OCI-LY7 (cell line): ENCODE measurements around the gene PATJ. TPM values are rescaled to one million over a fixed set of nuclear protein-coding genes. Genes with fewer than 3 reads are reported as not detected.

Experiments
- BruUV-seq: library from RNA; stranded (reverse); fragments of 400-500 nt; replicated peaks from 2 replicates; lab custom pipeline; 2021; lab: Mats Ljungman, UMichigan
- CTCF ChIA-PET: fragments of 300-600 bp; sonication (Branson Sonifier 250); formaldehyde crosslinking; loops from one replicate; lab custom pipeline; 2022; ENCODE audit warnings: antibody characterized with exemption; ENCODE audit not compliant: unreplicated experiment; lab: Charles Lee
- POLR2A ChIA-PET: fragments of 300-600 bp; sonication (Branson Sonifier 250); formaldehyde crosslinking; loops from one replicate; lab custom pipeline; 2022; ENCODE audit warnings: antibody characterized with exemption; lab: Charles Lee
- DNase-seq: peaks from one replicate; pipeline ENCODE4 v3.0.0-alpha.2; 2015; ENCODE audit warnings: low spot score
- H2AFZ ChIP-seq: fragments of 200-600 bp; sonication (generic), shearing (Covaris generic); 2 replicates; pipeline ENCODE4 v1.6.1; 2014; ENCODE audit warnings: mild to moderate bottlenecking, antibody characterized with exemption, low read length, moderate library complexity
- H3K27ac ChIP-seq: fragments of 200-600 bp; sonication (generic); 2 replicates; pipeline ENCODE4 v1.5.1; 2014; ENCODE audit warnings: mixed run types, low read depth, mild to moderate bottlenecking, moderate library complexity, low read length, inconsistent platforms; ENCODE audit not compliant: poor library complexity, severe bottlenecking
- H3K36me3 ChIP-seq: fragments of 200-600 bp; sonication (generic); 2 replicates; pipeline ENCODE4 v1.6.1; 2014; ENCODE audit warnings: mild to moderate bottlenecking, antibody characterized with exemption, low read length, moderate library complexity, mixed read lengths; ENCODE audit not compliant: insufficient read depth
- H3K4me1 ChIP-seq: fragments of 200-600 bp; sonication (generic); 2 replicates; pipeline ENCODE4 v1.5.1; 2014; ENCODE audit warnings: mild to moderate bottlenecking, low read length; ENCODE audit not compliant: insufficient read depth, poor library complexity, severe bottlenecking
- H3K4me2 ChIP-seq: fragments of 200-600 bp; sonication (generic); 2 replicates; pipeline ENCODE4 v1.6.1; 2014; ENCODE audit warnings: mild to moderate bottlenecking, low read length
- H3K4me3 ChIP-seq: fragments of 200-600 bp; sonication (generic); 2 replicates; pipeline ENCODE4 v1.5.1; 2014; ENCODE audit warnings: mild to moderate bottlenecking, low read depth, low read length; ENCODE audit not compliant: poor library complexity, severe bottlenecking
- H3K79me2 ChIP-seq: fragments of 200-600 bp; sonication (generic); 2 replicates; pipeline ENCODE4 v1.6.1; 2016; ENCODE audit warnings: low read depth, mild to moderate bottlenecking, low read length, moderate library complexity, mixed read lengths; ENCODE audit not compliant: insufficient read depth
- H3K9me2 ChIP-seq: fragments of 200-600 bp; sonication (generic); 2 replicates; pipeline ENCODE4 v1.6.1; 2016; ENCODE audit warnings: mild to moderate bottlenecking, low read length, mixed read lengths; ENCODE audit not compliant: insufficient read depth
- H3K9me3 ChIP-seq: fragments of 200-600 bp; sonication (generic); 2 replicates; pipeline ENCODE4 v1.6.1; 2014; ENCODE audit warnings: mild to moderate bottlenecking, mixed run types, low read length, mixed read lengths
- H4K20me1 ChIP-seq: fragments of 200-600 bp; sonication (generic); 2 replicates; pipeline ENCODE4 v1.6.1; 2014; ENCODE audit warnings: mild to moderate bottlenecking, antibody characterized with exemption, low read length, moderate library complexity, mixed read lengths; ENCODE audit not compliant: insufficient read depth
- CTCF ChIP-seq: fragments of 200-600 bp; sonication (generic); conservative IDR thresholded peaks from 2 replicates; pipeline ENCODE4 v1.5.1; 2014; ENCODE audit warnings: mild to moderate bottlenecking, antibody characterized with exemption, low read length, moderate library complexity, mixed read lengths
- EZH2phosphoT487 ChIP-seq: fragments of 200-600 bp; sonication (generic); IDR thresholded peaks from 2 replicates; pipeline ENCODE4 v1.6.1; 2018; ENCODE audit warnings: low read depth, borderline replicate concordance, mild to moderate bottlenecking, mixed run types, antibody characterized with exemption, low read length, moderate library complexity, mixed read lengths
- intact Hi-C: fragments of 100-400 bp; cut with micrococcal nuclease; formaldehyde crosslinking; loops from one replicate; pipeline ENCODE4 v1.10.0; 2022; ENCODE audit not compliant: unreplicated experiment
- total RNA-seq, 2 experiments: library from RNA; depleted of rRNA in 1 of 2; stranded (reverse); fragments of >200 nt in 1 of 2; shearing (Covaris generic) in 1 of 2; gene quantifications; 2 replicates each; pipeline ENCODE4 v1.2.3, GENCODE V29; 2014 to 2022

PATJ gene
- total RNA-seq, 2 experiments from 2014 or later: 0.95 to 4.0 TPM

DNA sequence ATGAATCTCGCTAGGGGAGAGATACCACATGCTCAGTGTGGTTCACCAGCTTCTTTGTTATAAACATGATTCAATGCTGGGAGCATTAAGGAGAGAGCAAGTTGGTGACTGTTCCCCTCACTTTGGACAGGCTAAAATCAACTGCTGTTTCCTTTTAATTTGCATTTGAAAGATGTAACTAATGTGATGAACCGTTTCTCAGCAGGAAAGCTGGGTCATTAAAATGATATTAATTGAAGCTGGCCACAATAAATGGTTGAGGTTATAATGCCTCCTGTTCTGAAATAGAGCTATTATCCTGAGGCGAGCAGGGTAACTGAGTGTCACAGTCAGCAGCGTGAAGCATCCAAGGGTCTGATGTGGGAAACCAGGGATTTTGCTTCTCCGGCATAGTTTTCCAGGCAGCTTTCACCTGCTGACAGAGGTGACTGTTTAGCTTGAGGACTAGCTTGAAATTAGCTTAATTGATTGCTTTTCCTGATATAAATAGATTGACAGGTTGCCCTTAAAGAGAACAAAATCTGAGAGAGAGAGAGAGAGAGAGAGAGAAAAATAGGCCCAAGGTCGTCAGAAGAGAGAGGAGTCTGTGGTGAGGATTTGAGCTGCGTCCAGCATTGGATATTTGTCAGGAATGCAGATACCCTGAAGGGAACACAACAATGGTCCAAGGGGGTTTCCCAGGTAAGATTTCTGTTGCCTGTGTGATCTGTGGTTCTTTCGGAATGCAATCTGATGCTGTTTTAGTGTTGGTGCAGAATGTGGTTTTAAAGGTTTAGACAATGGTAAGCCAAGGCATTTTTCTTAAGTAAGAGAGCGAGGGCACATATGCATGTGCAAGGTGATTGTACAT lies 209.7 kb downstream of the PATJ start:
- POLR2A ChIA-PET: no interaction called here
- no peak for TF ChIP-seq CTCF
- no peak for TF ChIP-seq EZH2phosphoT487

GRCh38 chr1:61952675-61953074 lies 210.4 kb downstream of the PATJ start:
- no peaks in the 10 kb centered on the region for H3K9me3 ChIP-seq
- no peaks in the 10 kb centered on the region for H4K20me1 ChIP-seq
- CTCF ChIA-PET: no interaction called here
- no peak overlapping the region for H3K4me2 ChIP-seq
- H3K4me3 ChIP-seq: no peak overlapping the region
- H3K9me2 ChIP-seq: no peaks in the 10 kb centered on the region
- DNase-seq: no peak
- intact Hi-C loops: no loop called here
- no peak overlapping the region for H2AFZ ChIP-seq
- H3K4me1 ChIP-seq: no peaks in the 10 kb centered on the region
- POLR2A ChIA-PET: interaction anchor here (0.6 to 0.8 kb wide), 2 partner anchors 11 to 21 kb away, joined by 3 read pairs; no protein-coding TSS in a partner anchor
- BruUV-seq: no TSS peak
- no peaks in the 10 kb centered on the region for H3K79me2 ChIP-seq
- no peaks in the 10 kb centered on the region for H3K36me3 ChIP-seq
- no peak for TF ChIP-seq EZH2phosphoT487
- H3K27ac ChIP-seq: no peak overlapping the region

More for the DNA sequence above, 209.7 kb downstream of the PATJ start:
- H3K4me3 ChIP-seq: no peak overlapping the region
- no peaks in the 10 kb centered on the region for H4K20me1 ChIP-seq
- no peaks in the 10 kb centered on the region for H3K9me3 ChIP-seq
- H2AFZ ChIP-seq: no peak overlapping the region
- no peak overlapping the region for H3K27ac ChIP-seq
- H3K36me3 ChIP-seq: no peaks in the 10 kb centered on the region
- BruUV-seq: no TSS peak
- H3K9me2 ChIP-seq: no peaks in the 10 kb centered on the region
- CTCF ChIA-PET: no interaction called here
- no peak overlapping the region for H3K4me2 ChIP-seq
- intact Hi-C loops: no loop called here
- no peaks in the 10 kb centered on the region for H3K79me2 ChIP-seq
- no peaks in the 10 kb centered on the region for H3K4me1 ChIP-seq
- DNase-seq: no peak

DNA sequence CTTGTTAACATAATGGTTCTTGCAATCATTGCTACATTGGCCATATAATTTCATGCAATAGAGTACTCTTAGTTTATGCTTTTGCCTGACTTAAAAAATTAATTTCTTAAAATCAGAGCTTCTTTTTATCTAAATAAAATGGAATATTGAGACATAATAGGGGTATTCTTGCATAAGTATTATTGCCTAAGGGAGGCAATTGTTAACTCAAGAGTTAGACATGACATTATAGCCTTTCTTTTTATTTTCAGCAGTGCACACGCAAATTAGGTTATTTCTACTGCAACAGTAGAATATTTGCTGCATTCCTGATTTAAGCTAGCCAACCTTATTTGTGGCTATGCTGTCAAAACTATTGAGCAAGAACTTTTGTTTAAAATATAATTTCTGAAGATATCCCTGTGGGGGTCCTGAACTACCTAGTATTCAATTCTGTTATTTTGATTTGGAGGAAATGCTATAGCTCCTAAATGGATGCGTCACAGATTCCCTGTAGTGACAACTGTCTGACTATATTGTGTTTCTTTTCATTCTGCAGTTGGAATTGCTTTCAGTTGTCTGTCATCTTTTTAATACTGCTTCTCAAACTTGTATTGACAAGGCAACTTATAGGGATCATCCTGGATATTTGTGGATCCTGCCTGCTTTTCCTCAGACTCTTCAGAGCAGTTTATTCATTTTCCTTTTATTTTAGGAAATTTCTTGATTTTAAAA lies 211.0 kb downstream of the PATJ start:
- POLR2A ChIA-PET: interaction anchor here (0.6 to 0.8 kb wide), 2 partner anchors 11 to 20 kb away, joined by 3 read pairs; no protein-coding TSS in a partner anchor
- Histone ChIP-seq H3K4me2 (no peak overlapping the region), H3K4me1 (no peaks in the 10 kb centered on the region), H3K9me2 (no peaks in the 10 kb centered on the region), H3K36me3 (no peaks in the 10 kb centered on the region), H4K20me1 (no peaks in the 10 kb centered on the region), H3K27ac (no peak overlapping the region), H3K4me3 (no peak overlapping the region), H3K9me3 (no peaks in the 10 kb centered on the region), H3K79me2 (no peaks in the 10 kb centered on the region), H2AFZ (no peak overlapping the region)
- intact Hi-C loops: no loop called here
- TF ChIP-seq EZH2phosphoT487 (no peak), CTCF (no peak)
- BruUV-seq: no TSS peak
- no peak for DNase-seq
- CTCF ChIA-PET: no interaction called here
